SJCRH30 (cell line): Measurements from ENCODE around the gene CAPN7. TPM values are rescaled to one million over a fixed set of nuclear protein-coding genes. Genes with fewer than 3 reads are reported as not detected.

ENCODE experiments used
- DNase-seq, 2 experiments: peaks; one replicate each; pipeline ENCODE4 v3.0.0-alpha.2; 2015 to 2020
- H3K27ac ChIP-seq: fragments of 250-450 bp; sonication (Bioruptor Pico); 2 replicates; pipeline ENCODE4 v1.5.1; 2020; ENCODE audit warnings: mild to moderate bottlenecking, moderate library complexity
- H3K27me3 ChIP-seq: fragments of 250-450 bp; sonication (Bioruptor Pico); 2 replicates; pipeline ENCODE4 v1.5.1; 2020; ENCODE audit warnings: mild to moderate bottlenecking, moderate library complexity
- H3K36me3 ChIP-seq: fragments of 250-450 bp; sonication (Bioruptor Pico); 2 replicates; pipeline ENCODE4 v1.5.1; 2020; ENCODE audit warnings: mild to moderate bottlenecking, moderate library complexity
- H3K4me1 ChIP-seq: fragments of 250-450 bp; sonication (Bioruptor Pico); 2 replicates; pipeline ENCODE4 v1.5.1; 2020; ENCODE audit warnings: mild to moderate bottlenecking, moderate library complexity
- H3K4me3 ChIP-seq: fragments of 250-450 bp; sonication (Bioruptor Pico); 2 replicates; pipeline ENCODE4 v1.5.1; 2020; ENCODE audit warnings: mild to moderate bottlenecking, moderate library complexity
- H3K9me3 ChIP-seq: fragments of 250-450 bp; sonication (Bioruptor Pico); replicated peaks from 2 replicates; pipeline ENCODE4 v1.5.1; 2020; ENCODE audit warnings: mild to moderate bottlenecking, moderate library complexity
- total RNA-seq: library from RNA; depleted of rRNA; stranded (reverse); fragments of >200 nt; shearing (Covaris generic); gene quantifications from 2 replicates; pipeline ENCODE4 v1.2.3, GENCODE V29; 2014

Gene CAPN7
- total RNA-seq, 1 experiment from 2014 or later, result 33.8 TPM

GRCh38 chr3:15253023-15253697, 47.1 kb downstream of the CAPN7 start:
- Histone ChIP-seq H3K27ac (no peak overlapping the region), H3K9me3 (no peaks in the 10 kb centered on the region), H3K27me3 (no peaks in the 10 kb centered on the region), H3K4me1 (peaks cover 22% of the 10 kb centered on the region), H3K4me3 (no peak overlapping the region), H3K36me3 (peaks cover 57% of the 10 kb centered on the region)
- DNase-seq, result no peak

- DNase-seq, result no peak
- peaks cover 22% of the 10 kb centered on the region for H3K4me1 ChIP-seq
- no peak overlapping the region for H3K4me3 ChIP-seq
- H3K27me3 ChIP-seq, result no peaks in the 10 kb centered on the region
- H3K9me3 ChIP-seq, result no peaks in the 10 kb centered on the region
- H3K36me3 ChIP-seq, result peaks cover 57% of the 10 kb centered on the region
- H3K27ac ChIP-seq, result no peak overlapping the region
Measured at GRCh38 chr3:15255215-15255614, 49.2 kb downstream of the CAPN7 start.

GRCh38 chr3:15256861-15257341, 50.9 kb downstream of the CAPN7 start:
- Histone ChIP-seq H3K27me3 (no peaks in the 10 kb centered on the region), H3K36me3 (peaks cover 44% of the 10 kb centered on the region), H3K4me3 (no peak overlapping the region), H3K9me3 (no peaks in the 10 kb centered on the region), H3K27ac (peak overlapping the region; percentile 63), H3K4me1 (peaks cover 22% of the 10 kb centered on the region)
- DNase-seq, result peak; percentile 56 to 75

- no peak overlapping the region for H3K27ac ChIP-seq
- H3K9me3 ChIP-seq, result no peaks in the 10 kb centered on the region
- peaks cover 22% of the 10 kb centered on the region for H3K4me1 ChIP-seq
- DNase-seq, result no peak
- H3K4me3 ChIP-seq, result no peak overlapping the region
- H3K36me3 ChIP-seq, result peaks cover 27% of the 10 kb centered on the region
- H3K27me3 ChIP-seq, result no peaks in the 10 kb centered on the region
Measured at GRCh38 chr3:15258720-15259119, 52.7 kb downstream of the CAPN7 start.

GRCh38 chr3:15260531-15260930, 54.5 kb downstream of the CAPN7 start:
- no peak for DNase-seq
- peaks cover 23% of the 10 kb centered on the region for H3K36me3 ChIP-seq
- H3K4me3 ChIP-seq, result no peak overlapping the region
- H3K9me3 ChIP-seq, result no peaks in the 10 kb centered on the region
- H3K4me1 ChIP-seq, result peaks cover 22% of the 10 kb centered on the region
- H3K27me3 ChIP-seq, result no peaks in the 10 kb centered on the region
- H3K27ac ChIP-seq, result no peak overlapping the region

GRCh38 chr3:15261274-15261673, 55.2 kb downstream of the CAPN7 start:
- no peak for DNase-seq
- no peak overlapping the region for H3K4me3 ChIP-seq
- H3K27me3 ChIP-seq, result no peaks in the 10 kb centered on the region
- no peak overlapping the region for H3K27ac ChIP-seq
- H3K9me3 ChIP-seq, result no peaks in the 10 kb centered on the region
- H3K4me1 ChIP-seq, result peaks cover 18% of the 10 kb centered on the region
- H3K36me3 ChIP-seq, result peaks cover 16% of the 10 kb centered on the region

GRCh38 chr3:15262021-15262420, 56.0 kb downstream of the CAPN7 start:
- Histone ChIP-seq H3K4me3 (no peak overlapping the region), H3K36me3 (peaks cover 13% of the 10 kb centered on the region), H3K27ac (no peak overlapping the region), H3K9me3 (no peaks in the 10 kb centered on the region), H3K27me3 (no peaks in the 10 kb centered on the region), H3K4me1 (peaks cover 10% of the 10 kb centered on the region)
- DNase-seq, result no peak

- Histone ChIP-seq H3K9me3 (no peaks in the 10 kb centered on the region), H3K27me3 (no peaks in the 10 kb centered on the region), H3K4me1 (no peaks in the 10 kb centered on the region), H3K27ac (no peak overlapping the region), H3K36me3 (peaks cover 11% of the 10 kb centered on the region; the same call in 1 of the 2 replicates), H3K4me3 (no peak overlapping the region)
- no peak for DNase-seq
Measured at GRCh38 chr3:15263120-15263519, 57.1 kb downstream of the CAPN7 start.

GRCh38 chr3:15263926-15264325, 57.9 kb downstream of the CAPN7 start:
- DNase-seq, result no peak
- peaks cover 5% of the 10 kb centered on the region; the same call in 1 of the 2 replicates for H3K36me3 ChIP-seq
- no peaks in the 10 kb centered on the region for H3K4me1 ChIP-seq
- no peak overlapping the region for H3K27ac ChIP-seq
- no peaks in the 10 kb centered on the region for H3K27me3 ChIP-seq
- H3K9me3 ChIP-seq, result no peaks in the 10 kb centered on the region
- H3K4me3 ChIP-seq, result no peak overlapping the region

GRCh38 chr3:15264486-15264885, 58.4 kb downstream of the CAPN7 start:
- no peaks in the 10 kb centered on the region for H3K27me3 ChIP-seq
- H3K27ac ChIP-seq, result no peak overlapping the region
- no peaks in the 10 kb centered on the region for H3K4me1 ChIP-seq
- no peak overlapping the region for H3K4me3 ChIP-seq
- no peak for DNase-seq
- H3K36me3 ChIP-seq, result peaks cover 5% of the 10 kb centered on the region; the same call in 1 of the 2 replicates
- H3K9me3 ChIP-seq, result no peaks in the 10 kb centered on the region

GRCh38 chr3:15265655-15266509, 59.8 kb downstream of the CAPN7 start:
- no peak overlapping the region for H3K27ac ChIP-seq
- no peak overlapping the region for H3K4me3 ChIP-seq
- H3K9me3 ChIP-seq, result no peaks in the 10 kb centered on the region
- no peaks in the 10 kb centered on the region for H3K4me1 ChIP-seq
- H3K27me3 ChIP-seq, result no peaks in the 10 kb centered on the region
- no peak for DNase-seq
- H3K36me3 ChIP-seq, result no peaks in the 10 kb centered on the region

- no peak overlapping the region for H3K4me3 ChIP-seq
- H3K27ac ChIP-seq, result no peak overlapping the region
- no peaks in the 10 kb centered on the region for H3K9me3 ChIP-seq
- DNase-seq, result no peak
- H3K27me3 ChIP-seq, result no peaks in the 10 kb centered on the region
- no peaks in the 10 kb centered on the region for H3K36me3 ChIP-seq
- no peaks in the 10 kb centered on the region for H3K4me1 ChIP-seq
Measured at GRCh38 chr3:15266510-15267376, 60.7 kb downstream of the CAPN7 start.

GRCh38 chr3:15267502-15267901, 61.5 kb downstream of the CAPN7 start:
- Histone ChIP-seq H3K9me3 (no peaks in the 10 kb centered on the region), H3K4me3 (no peak overlapping the region), H3K27me3 (no peaks in the 10 kb centered on the region), H3K4me1 (no peaks in the 10 kb centered on the region), H3K27ac (no peak overlapping the region), H3K36me3 (no peaks in the 10 kb centered on the region)
- DNase-seq, result no peak

GRCh38 chr3:15268033-15268631, 62.1 kb downstream of the CAPN7 start:
- Histone ChIP-seq H3K4me3 (no peak overlapping the region), H3K36me3 (no peaks in the 10 kb centered on the region), H3K27me3 (no peaks in the 10 kb centered on the region), H3K4me1 (no peaks in the 10 kb centered on the region), H3K9me3 (no peaks in the 10 kb centered on the region), H3K27ac (no peak overlapping the region)
- DNase-seq, result peak; percentile 68 to 83
